ENCODE measurements around the gene SLC11A1.

- no peak for TF ChIP-seq CTCF (optimal IDR thresholded peaks at IDR 0.05 in 1 of 3, IDR thresholded peaks at IDR 0.05 in 1 of 3, conservative IDR thresholded peaks at IDR 0.05 in 1 of 3; ENCODE audit: extremely low read depth in 1 of 3, insufficient read depth in 2 of 3, low read length in 3 of 3)
- no peak for TF ChIP-seq EZH2 (IDR thresholded peaks at IDR 0.05; ENCODE audit: low read length)
Measured at GRCh38 chr2:218340656-218341055, 41.4 kb upstream of the SLC11A1 start.

Measured in keratinocyte (primary cell).